ENCODE results near the gene SPAG17.

SPAG17 gene

DNA sequence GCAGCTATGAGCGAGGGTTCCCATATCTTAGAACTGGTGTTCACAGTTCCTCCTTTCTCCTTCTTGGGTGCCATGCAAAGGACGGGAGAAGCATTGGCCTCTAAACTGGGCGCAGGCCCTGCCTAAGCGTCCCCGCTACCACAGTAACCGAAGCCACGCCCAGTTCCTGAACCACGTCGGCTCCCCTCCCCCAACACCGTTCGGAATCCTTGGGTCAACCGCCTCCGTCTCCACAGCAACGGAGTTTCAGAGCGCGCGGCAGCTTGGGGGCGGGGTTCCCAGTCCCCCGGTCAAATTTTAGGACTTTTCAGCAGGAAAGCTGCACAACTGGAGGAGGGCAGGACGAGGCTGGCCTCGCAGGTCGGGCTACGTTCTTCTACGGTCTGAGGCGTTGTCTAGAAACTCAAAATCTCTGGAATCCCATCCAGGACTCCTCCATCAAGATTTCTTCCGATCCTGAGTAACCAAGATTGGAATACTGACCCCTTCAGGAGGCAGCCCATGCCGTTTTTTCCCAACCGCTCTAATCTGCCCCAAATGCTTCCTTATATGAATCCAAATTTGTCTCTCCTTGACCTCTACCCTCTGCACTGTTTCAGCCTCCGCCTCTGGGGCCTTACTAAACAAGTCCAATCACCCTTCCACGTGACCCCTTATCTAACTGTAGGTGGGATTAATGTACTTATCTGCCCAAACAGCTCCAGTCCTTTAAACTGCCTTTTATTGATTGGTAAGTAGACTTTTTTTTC, at the start of gene SPAG17:
Gene SPAG17 (minus strand): TSS at position 145 of the 749 bp plus-strand sequence. CDS start 71 bp downstream, at position 74.
- peak; percentile 25 for DNase-seq (ENCODE audit: low read depth)
- Histone ChIP-seq H3K4me1 (ENCODE audit: control insufficient read depth, insufficient read depth, low read length) (peaks cover 4% of the 10 kb centered on the region), H3K9me3 (ENCODE audit: control insufficient read depth, low read length) (no peaks in the 10 kb centered on the region), H3K4me3 (ENCODE audit: low read length) (peak within 1 kb of the TSS; percentile 80), H3K27me3 (replicated peaks; ENCODE audit: control insufficient read depth, insufficient read depth, low read length) (no peaks in the 10 kb centered on the region), H3K36me3 (ENCODE audit: control insufficient read depth, insufficient read depth, low read length, severe bottlenecking) (no peaks in the 10 kb centered on the region), H3K9ac (ENCODE audit: low read length) (no peak within 1 kb of the TSS)

GRCh38 chr1:118225471-118225870, 40.4 kb upstream of the SPAG17 start:
- Histone ChIP-seq H3K9me3 (ENCODE audit: control insufficient read depth, low read length) (no peaks in the 10 kb centered on the region), H3K27me3 (replicated peaks; ENCODE audit: control insufficient read depth, insufficient read depth, low read length) (no peaks in the 10 kb centered on the region), H3K36me3 (ENCODE audit: control insufficient read depth, insufficient read depth, low read length, severe bottlenecking) (no peaks in the 10 kb centered on the region)

GRCh38 chr1:118223426-118223825, 38.4 kb upstream of the SPAG17 start:
- H3K4me1 ChIP-seq (ENCODE audit: control insufficient read depth, insufficient read depth, low read length) = no peaks in the 10 kb centered on the region
- no peaks in the 10 kb centered on the region for H3K27me3 ChIP-seq (replicated peaks; ENCODE audit: control insufficient read depth, insufficient read depth, low read length)
- H3K9ac ChIP-seq (ENCODE audit: low read length) = no peak overlapping the region
- H3K4me3 ChIP-seq (ENCODE audit: low read length) = no peak overlapping the region
- H3K36me3 ChIP-seq (ENCODE audit: control insufficient read depth, insufficient read depth, low read length, severe bottlenecking) = no peaks in the 10 kb centered on the region
- no peaks in the 10 kb centered on the region for H3K9me3 ChIP-seq (ENCODE audit: control insufficient read depth, low read length)
- no peak for DNase-seq (ENCODE audit: low read depth)

More at GRCh38 chr1:118225471-118225870, 40.4 kb upstream of the SPAG17 start:
- H3K9ac ChIP-seq (ENCODE audit: low read length) = no peak overlapping the region
- H3K4me3 ChIP-seq (ENCODE audit: low read length) = no peak overlapping the region
- DNase-seq (ENCODE audit: low read depth) = no peak
- H3K4me1 ChIP-seq (ENCODE audit: control insufficient read depth, insufficient read depth, low read length) = no peaks in the 10 kb centered on the region

- Histone ChIP-seq H3K9me3 (ENCODE audit: control insufficient read depth, low read length) (no peaks in the 10 kb centered on the region), H3K27me3 (replicated peaks; ENCODE audit: control insufficient read depth, insufficient read depth, low read length) (no peaks in the 10 kb centered on the region), H3K4me1 (ENCODE audit: control insufficient read depth, insufficient read depth, low read length) (no peaks in the 10 kb centered on the region), H3K4me3 (ENCODE audit: low read length) (no peak overlapping the region), H3K9ac (ENCODE audit: low read length) (no peak overlapping the region), H3K36me3 (ENCODE audit: control insufficient read depth, insufficient read depth, low read length, severe bottlenecking) (no peaks in the 10 kb centered on the region)
- DNase-seq (ENCODE audit: low read depth) = no peak
These were observed 34.4 kb upstream of the SPAG17 start for GRCh38 chr1:118219438-118219837.

- no peaks in the 10 kb centered on the region for H3K4me1 ChIP-seq (ENCODE audit: control insufficient read depth, insufficient read depth, low read length)
- H3K4me3 ChIP-seq (ENCODE audit: low read length) = no peak overlapping the region
- no peaks in the 10 kb centered on the region for H3K36me3 ChIP-seq (ENCODE audit: control insufficient read depth, insufficient read depth, low read length, severe bottlenecking)
- DNase-seq (ENCODE audit: low read depth) = no peak
- H3K27me3 ChIP-seq (replicated peaks; ENCODE audit: control insufficient read depth, insufficient read depth, low read length) = no peaks in the 10 kb centered on the region
- no peak overlapping the region for H3K9ac ChIP-seq (ENCODE audit: low read length)
- H3K9me3 ChIP-seq (ENCODE audit: control insufficient read depth, low read length) = peaks cover 6% of the 10 kb centered on the region
These were observed 32.3 kb upstream of the SPAG17 start for GRCh38 chr1:118217141-118217838.

- Histone ChIP-seq H3K9ac (ENCODE audit: low read length) (no peak overlapping the region), H3K36me3 (ENCODE audit: control insufficient read depth, insufficient read depth, low read length, severe bottlenecking) (no peaks in the 10 kb centered on the region), H3K4me1 (ENCODE audit: control insufficient read depth, insufficient read depth, low read length) (no peaks in the 10 kb centered on the region), H3K9me3 (ENCODE audit: control insufficient read depth, low read length) (peaks cover 6% of the 10 kb centered on the region), H3K27me3 (replicated peaks; ENCODE audit: control insufficient read depth, insufficient read depth, low read length) (no peaks in the 10 kb centered on the region), H3K4me3 (ENCODE audit: low read length) (no peak overlapping the region)
- no peak for DNase-seq (ENCODE audit: low read depth)
These were observed 29.8 kb upstream of the SPAG17 start for GRCh38 chr1:118214866-118215265.

DNA sequence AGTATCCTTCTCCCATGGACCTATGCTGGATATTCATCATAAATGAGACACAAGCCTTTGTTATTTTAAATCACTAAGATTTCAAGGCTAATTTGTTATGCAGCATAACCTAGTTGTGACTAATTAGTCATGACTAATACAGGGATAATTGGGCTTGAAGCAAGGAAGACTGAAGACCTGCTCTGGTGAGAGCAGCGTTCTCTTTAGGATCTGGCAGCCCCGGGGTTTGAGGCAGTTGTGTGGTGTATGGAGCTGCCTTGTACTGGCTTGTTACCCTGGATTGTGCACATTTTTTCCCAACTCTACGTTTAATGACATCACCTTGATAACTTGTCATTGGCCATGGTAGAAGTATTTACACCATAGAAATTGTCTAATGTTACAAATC, 25.7 kb upstream of the SPAG17 start:
- no peaks in the 10 kb centered on the region for H3K36me3 ChIP-seq (ENCODE audit: control insufficient read depth, insufficient read depth, low read length, severe bottlenecking)
- no peak overlapping the region for H3K4me3 ChIP-seq (ENCODE audit: low read length)
- H3K4me1 ChIP-seq (ENCODE audit: control insufficient read depth, insufficient read depth, low read length) = no peaks in the 10 kb centered on the region
- DNase-seq (ENCODE audit: low read depth) = no peak
- H3K9me3 ChIP-seq (ENCODE audit: control insufficient read depth, low read length) = peaks cover 6% of the 10 kb centered on the region
- H3K9ac ChIP-seq (ENCODE audit: low read length) = no peak overlapping the region
- no peaks in the 10 kb centered on the region for H3K27me3 ChIP-seq (replicated peaks; ENCODE audit: control insufficient read depth, insufficient read depth, low read length)

- Histone ChIP-seq H3K36me3 (ENCODE audit: control insufficient read depth, insufficient read depth, low read length, severe bottlenecking) (no peaks in the 10 kb centered on the region), H3K27me3 (replicated peaks; ENCODE audit: control insufficient read depth, insufficient read depth, low read length) (no peaks in the 10 kb centered on the region), H3K4me1 (ENCODE audit: control insufficient read depth, insufficient read depth, low read length) (no peaks in the 10 kb centered on the region), H3K4me3 (ENCODE audit: low read length) (no peak overlapping the region), H3K9ac (ENCODE audit: low read length) (no peak overlapping the region), H3K9me3 (ENCODE audit: control insufficient read depth, low read length) (peaks cover 6% of the 10 kb centered on the region)
- no peak for DNase-seq (ENCODE audit: low read depth)
These were observed 25.2 kb upstream of the SPAG17 start for GRCh38 chr1:118210051-118210722.

DNA sequence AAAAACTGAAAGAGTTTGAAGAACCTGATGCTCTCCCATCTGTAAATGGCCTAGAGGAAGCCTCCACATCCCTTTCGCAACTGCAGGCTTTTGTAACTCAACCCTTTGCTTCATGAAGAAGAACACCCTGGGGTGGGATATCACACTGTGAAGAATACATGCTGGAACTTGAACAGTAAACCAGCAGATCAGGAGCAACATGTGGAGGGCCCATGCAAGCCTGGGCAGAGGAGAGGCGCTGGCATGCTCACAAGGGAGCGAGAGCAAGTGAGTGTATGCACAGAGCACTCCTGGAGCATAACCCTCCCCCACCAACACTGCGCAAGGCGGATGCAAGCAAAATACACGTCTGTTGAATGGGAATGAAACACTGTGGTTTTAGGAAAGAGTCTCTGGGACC, 24.6 kb upstream of the SPAG17 start:
- Histone ChIP-seq H3K36me3 (ENCODE audit: control insufficient read depth, insufficient read depth, low read length, severe bottlenecking) (no peaks in the 10 kb centered on the region), H3K9ac (ENCODE audit: low read length) (no peak overlapping the region), H3K27me3 (replicated peaks; ENCODE audit: control insufficient read depth, insufficient read depth, low read length) (no peaks in the 10 kb centered on the region), H3K4me3 (ENCODE audit: low read length) (no peak overlapping the region), H3K4me1 (ENCODE audit: control insufficient read depth, insufficient read depth, low read length) (no peaks in the 10 kb centered on the region), H3K9me3 (ENCODE audit: control insufficient read depth, low read length) (peaks cover 6% of the 10 kb centered on the region)
- DNase-seq (ENCODE audit: low read depth) = no peak

DNA sequence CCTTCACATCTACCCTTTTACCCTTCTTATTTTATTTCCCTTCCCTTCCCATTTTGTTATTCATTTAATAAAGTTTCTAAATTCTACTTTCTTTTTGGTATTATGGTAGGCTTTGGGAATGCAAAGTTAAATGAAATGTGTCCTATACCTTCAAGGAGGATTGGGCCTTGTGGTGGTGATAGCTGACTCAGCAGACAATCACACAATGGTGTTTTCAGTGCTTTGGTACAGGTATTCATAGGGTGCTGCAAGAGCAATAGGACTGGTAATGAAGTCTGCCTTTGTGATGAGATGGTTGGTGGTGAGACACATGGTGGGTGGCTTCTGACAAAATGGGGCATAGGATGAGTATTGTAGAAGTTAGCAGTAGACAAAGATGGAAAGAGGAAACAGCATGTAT, 21.9 kb upstream of the SPAG17 start:
- Histone ChIP-seq H3K4me1 (ENCODE audit: control insufficient read depth, insufficient read depth, low read length) (no peaks in the 10 kb centered on the region), H3K4me3 (ENCODE audit: low read length) (no peak overlapping the region), H3K9ac (ENCODE audit: low read length) (no peak overlapping the region), H3K36me3 (ENCODE audit: control insufficient read depth, insufficient read depth, low read length, severe bottlenecking) (no peaks in the 10 kb centered on the region), H3K9me3 (ENCODE audit: control insufficient read depth, low read length) (no peaks in the 10 kb centered on the region), H3K27me3 (replicated peaks; ENCODE audit: control insufficient read depth, insufficient read depth, low read length) (no peaks in the 10 kb centered on the region)
- DNase-seq (ENCODE audit: low read depth) = no peak

GRCh38 chr1:118204648-118205047, 19.6 kb upstream of the SPAG17 start:
- DNase-seq (ENCODE audit: low read depth) = no peak
- no peak overlapping the region for H3K9ac ChIP-seq (ENCODE audit: low read length)
- no peaks in the 10 kb centered on the region for H3K9me3 ChIP-seq (ENCODE audit: control insufficient read depth, low read length)
- H3K36me3 ChIP-seq (ENCODE audit: control insufficient read depth, insufficient read depth, low read length, severe bottlenecking) = no peaks in the 10 kb centered on the region
- H3K4me3 ChIP-seq (ENCODE audit: low read length) = no peak overlapping the region
- no peaks in the 10 kb centered on the region for H3K4me1 ChIP-seq (ENCODE audit: control insufficient read depth, insufficient read depth, low read length)
- H3K27me3 ChIP-seq (replicated peaks; ENCODE audit: control insufficient read depth, insufficient read depth, low read length) = no peaks in the 10 kb centered on the region
